ENCODE results near the gene SEMA4D. TPM values are rescaled to one million over a fixed set of nuclear protein-coding genes. Genes with fewer than 3 reads are reported as not detected.

SEMA4D gene
- total RNA-seq, 1 donor from 2014 or later = 46.2 TPM

- no peaks in the 10 kb centered on the region for H3K36me3 ChIP-seq
- H3K4me1 ChIP-seq = peaks cover 8% of the 10 kb centered on the region
- no peak overlapping the region for H3K4me3 ChIP-seq
- no peaks in the 10 kb centered on the region for H3K9me3 ChIP-seq
- intact Hi-C loops (cut with DNase I) = no loop called here
- H3K27me3 ChIP-seq = no peaks in the 10 kb centered on the region
- ATAC-seq (no peak), DNase-seq (no peak)
- TF ChIP-seq CTCF (IDR thresholded peaks at IDR 0.05) = no peak
- H3K27ac ChIP-seq = no peak overlapping the region
These were observed 18.9 kb downstream of the SEMA4D start for GRCh38 chr9:89478821-89479668.

- DNase-seq (no peak), ATAC-seq (no peak)
- peaks cover 8% of the 10 kb centered on the region for H3K4me1 ChIP-seq
- no peak overlapping the region for H3K4me3 ChIP-seq
- intact Hi-C loops (cut with DNase I) = no loop called here
- H3K36me3 ChIP-seq = no peaks in the 10 kb centered on the region
- H3K9me3 ChIP-seq = no peaks in the 10 kb centered on the region
- no peaks in the 10 kb centered on the region for H3K27me3 ChIP-seq
- H3K27ac ChIP-seq = no peak overlapping the region
- no peak for TF ChIP-seq CTCF (IDR thresholded peaks at IDR 0.05)
These were observed 19.9 kb downstream of the SEMA4D start for GRCh38 chr9:89477811-89478630.

- Histone ChIP-seq H3K9me3 (no peaks in the 10 kb centered on the region), H3K27me3 (no peaks in the 10 kb centered on the region), H3K27ac (no peak overlapping the region), H3K36me3 (no peaks in the 10 kb centered on the region), H3K4me1 (peaks cover 8% of the 10 kb centered on the region), H3K4me3 (no peak overlapping the region)
- no peak for DNase-seq
- no peak for TF ChIP-seq CTCF (IDR thresholded peaks at IDR 0.05)
- intact Hi-C loops (cut with DNase I) = no loop called here
- ATAC-seq = no peak
These were observed 20.5 kb downstream of the SEMA4D start for GRCh38 chr9:89477384-89477783.

- no peak overlapping the region for H3K27ac ChIP-seq
- no peaks in the 10 kb centered on the region for H3K9me3 ChIP-seq
- peaks cover 8% of the 10 kb centered on the region for H3K4me1 ChIP-seq
- H3K27me3 ChIP-seq = no peaks in the 10 kb centered on the region
- no peak overlapping the region for H3K4me3 ChIP-seq
- DNase-seq (no peak), ATAC-seq (no peak)
- intact Hi-C loops (cut with DNase I) = no loop called here
- TF ChIP-seq CTCF (IDR thresholded peaks at IDR 0.05) = no peak
- H3K36me3 ChIP-seq = no peaks in the 10 kb centered on the region
These were observed 21.4 kb downstream of the SEMA4D start for GRCh38 chr9:89476546-89476945.

GRCh38 chr9:89475891-89476440, 21.9 kb downstream of the SEMA4D start:
- Histone ChIP-seq H3K27ac (no peak overlapping the region), H3K27me3 (no peaks in the 10 kb centered on the region), H3K9me3 (no peaks in the 10 kb centered on the region), H3K4me1 (peaks cover 8% of the 10 kb centered on the region), H3K4me3 (no peak overlapping the region), H3K36me3 (no peaks in the 10 kb centered on the region)
- TF ChIP-seq CTCF (IDR thresholded peaks at IDR 0.05) = no peak
- intact Hi-C loops (cut with DNase I) = no loop called here
- DNase-seq (no peak), ATAC-seq (no peak)
